GM12891 (cell line): Measurements from ENCODE around the gene CATSPERE.
"Not testable (repeated sequence)": the region's sequence is repeated elsewhere in the genome, so short reads cannot be mapped to it uniquely, and the experiment has no call there.

Experiments
- DNase-seq: peaks from one replicate; pipeline ENCODE4 v3.0.0; 2011; ENCODE audit warnings: low spot score; ENCODE audit not compliant: insufficient read length
- FAIRE-seq: peaks from 2 replicates; lab custom pipeline; 2011; peaks lifted over from hg19 to GRCh38; lab: Jason Lieb, UNC
- PAX5 ChIP-seq: IDR thresholded peaks from 2 replicates; pipeline ENCODE4 v1.6.1; 2011; ENCODE audit warnings: low read length, moderate library complexity, mild to moderate bottlenecking; ENCODE audit not compliant: insufficient read depth, severe bottlenecking
- POLR2A ChIP-seq: IDR thresholded peaks from 2 replicates; pipeline ENCODE4 v1.6.1; 2011; ENCODE audit warnings: low read depth, low read length, control low read depth
- POLR2AphosphoS5 ChIP-seq: IDR thresholded peaks from 2 replicates; pipeline ENCODE4 v1.6.1; 2011; ENCODE audit warnings: low read depth, low read length, control low read depth
- POU2F2 ChIP-seq: IDR thresholded peaks from 2 replicates; pipeline ENCODE4 v1.6.1; 2011; ENCODE audit warnings: low read depth, mild to moderate bottlenecking, control low read depth, low read length, moderate library complexity
- SPI1 ChIP-seq: IDR thresholded peaks from 2 replicates; pipeline ENCODE4 v1.6.1; 2011; ENCODE audit warnings: low read depth, low read length, control low read depth
- TAF1 ChIP-seq: IDR thresholded peaks from 2 replicates; pipeline ENCODE4 v1.6.1; 2011; ENCODE audit warnings: low read depth, low read length, control low read depth

CATSPERE gene

DNA sequence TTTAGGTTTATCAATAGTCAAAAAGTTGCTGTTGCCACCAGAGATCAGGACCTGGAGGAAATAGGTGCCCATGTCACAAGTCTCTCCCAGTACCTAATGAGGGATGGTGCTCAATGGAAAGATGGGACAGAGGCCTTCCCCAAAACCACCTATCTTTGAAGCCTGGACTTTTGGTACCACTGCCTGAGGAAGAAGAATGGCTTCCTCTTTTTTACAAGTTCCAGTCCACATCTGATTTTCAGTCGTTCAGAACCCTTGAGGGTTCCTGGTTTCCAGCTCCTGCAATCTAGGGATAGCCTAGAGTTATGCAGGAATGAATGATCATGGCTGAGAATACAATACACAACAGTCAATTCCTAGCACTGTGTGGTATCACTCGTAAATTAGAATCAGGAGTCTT, 5.7 kb downstream of the CATSPERE start:
- FAIRE-seq = no peak
- peak; percentile 16; the same call in 1 of the 2 replicates for TF ChIP-seq SPI1
- no peak for TF ChIP-seq TAF1

DNA sequence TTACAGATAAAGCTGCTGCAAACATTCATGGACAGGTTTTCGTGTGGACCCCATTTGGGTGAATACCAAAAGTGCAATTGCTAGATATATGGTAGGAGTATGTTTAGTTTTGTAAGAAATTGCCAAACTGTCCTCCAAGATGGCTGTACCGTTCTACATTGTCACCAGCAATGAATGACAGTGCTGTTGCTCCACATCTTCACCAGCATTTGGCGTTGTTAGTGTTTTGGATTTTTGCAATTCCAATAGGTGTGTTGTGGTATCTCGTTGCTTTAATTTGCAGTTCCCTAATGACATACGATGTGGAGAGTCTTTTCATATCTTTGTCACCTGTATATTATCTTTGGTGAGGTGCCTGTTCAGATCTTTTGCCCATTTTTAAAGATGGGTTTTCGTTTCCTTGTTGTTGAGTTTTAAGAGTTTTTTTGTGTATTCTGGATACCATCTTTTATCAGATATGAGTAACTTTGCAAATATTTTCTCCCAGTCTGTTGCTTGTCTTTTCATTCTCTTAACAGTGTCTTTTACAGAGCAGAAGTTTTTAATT, 12.1 kb downstream of the CATSPERE start:
- TF ChIP-seq SPI1 (no peak), TAF1 (no peak), POLR2A (no peak), POLR2AphosphoS5 (no peak), POU2F2 (no peak), PAX5 (no peak)

More for the DNA sequence above, 5.7 kb downstream of the CATSPERE start:
- DNase-seq = no peak

DNA sequence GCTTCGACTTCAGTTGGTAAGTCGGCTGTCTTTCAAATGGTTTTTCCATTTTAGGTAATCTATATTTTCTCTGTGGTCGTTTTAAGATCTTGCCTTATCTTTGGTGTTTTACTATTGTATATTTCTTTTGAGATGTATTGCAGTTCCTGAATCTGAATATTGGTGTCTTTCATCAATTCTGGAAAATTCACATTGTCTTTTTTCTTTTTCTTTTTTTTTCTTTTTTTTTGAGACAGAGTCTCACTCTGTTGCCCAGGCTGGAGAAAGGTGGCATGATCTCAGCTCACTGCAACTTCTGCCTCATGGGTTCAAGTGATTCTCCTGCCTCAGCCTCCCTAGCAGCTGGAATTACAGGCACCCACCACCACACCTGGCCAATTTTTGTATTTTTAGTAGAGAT, 23.9 kb downstream of the CATSPERE start:
- not testable (repeated sequence) for FAIRE-seq, DNase-seq

More for the DNA sequence above, 12.1 kb downstream of the CATSPERE start:
- FAIRE-seq = no peak
- DNase-seq = no peak

DNA sequence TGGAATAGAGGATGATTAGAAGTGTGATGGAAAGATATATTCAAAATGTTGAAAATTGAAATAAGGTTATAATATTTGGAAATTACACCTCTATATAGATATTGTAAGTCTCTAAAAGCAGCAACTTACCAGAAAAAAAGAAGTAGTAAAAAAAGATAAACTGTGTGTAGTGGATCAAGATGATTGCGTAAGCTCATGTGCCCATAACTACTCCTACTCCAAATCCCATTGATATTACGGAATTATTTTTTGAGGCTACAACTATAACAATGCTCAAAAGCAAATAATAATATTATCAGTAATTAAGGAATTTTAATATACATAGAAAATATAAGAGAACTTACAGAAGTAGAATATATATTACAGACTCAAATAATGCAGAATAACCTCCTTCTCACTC, 33.6 kb downstream of the CATSPERE start:
- DNase-seq (no peak), FAIRE-seq (no peak)
- no peak for TF ChIP-seq POLR2AphosphoS5
- no peak for TF ChIP-seq PAX5
- TF ChIP-seq TAF1 = no peak
- no peak for TF ChIP-seq POLR2A
- TF ChIP-seq SPI1 = no peak
- no peak for TF ChIP-seq POU2F2

DNA sequence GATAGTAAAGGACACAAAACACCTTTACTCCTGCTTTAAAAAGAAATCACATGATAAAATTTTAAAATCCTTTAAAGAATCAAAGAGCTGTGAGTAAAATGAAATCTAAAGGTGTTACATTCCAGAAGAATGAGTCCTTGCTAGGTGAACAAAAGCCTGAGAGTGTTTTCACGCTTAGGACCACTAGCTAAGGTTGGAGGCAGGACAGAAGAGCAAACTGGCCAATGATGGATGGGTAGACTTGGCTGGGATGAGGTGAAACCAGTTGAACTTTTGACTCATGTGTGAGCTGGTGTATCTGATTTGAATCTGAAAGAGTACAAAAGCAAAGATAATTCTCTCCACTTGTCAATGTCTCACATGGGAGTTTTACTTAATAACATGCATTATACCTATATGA, 35.1 kb downstream of the CATSPERE start:
- FAIRE-seq = no peak
- DNase-seq = no peak
- TF ChIP-seq POLR2AphosphoS5 (no peak), POLR2A (no peak), SPI1 (no peak), POU2F2 (no peak), PAX5 (no peak), TAF1 (no peak)

DNA sequence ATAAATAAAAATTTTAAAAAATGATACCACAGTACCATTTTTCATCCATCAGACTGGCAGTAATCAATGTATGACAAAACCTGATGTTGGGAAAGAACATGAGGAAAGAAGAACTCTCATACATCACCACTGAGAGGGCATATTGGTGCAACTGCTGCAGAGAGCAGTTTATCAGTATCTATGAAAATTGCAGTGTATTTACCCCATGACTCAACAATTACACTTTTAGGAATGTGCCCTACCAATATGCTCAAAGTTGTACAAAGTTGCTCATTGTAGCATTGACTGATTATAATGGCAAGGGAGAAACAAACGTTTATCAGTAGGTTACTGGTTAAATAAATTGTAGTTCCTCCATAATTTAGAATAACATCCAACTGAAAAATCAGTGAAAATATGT, 36.7 kb downstream of the CATSPERE start:
- FAIRE-seq (no peak), DNase-seq (no peak)
- TF ChIP-seq SPI1 = no peak
- no peak for TF ChIP-seq POLR2AphosphoS5
- TF ChIP-seq PAX5 = no peak
- no peak for TF ChIP-seq POLR2A
- no peak for TF ChIP-seq POU2F2
- TF ChIP-seq TAF1 = no peak

DNA sequence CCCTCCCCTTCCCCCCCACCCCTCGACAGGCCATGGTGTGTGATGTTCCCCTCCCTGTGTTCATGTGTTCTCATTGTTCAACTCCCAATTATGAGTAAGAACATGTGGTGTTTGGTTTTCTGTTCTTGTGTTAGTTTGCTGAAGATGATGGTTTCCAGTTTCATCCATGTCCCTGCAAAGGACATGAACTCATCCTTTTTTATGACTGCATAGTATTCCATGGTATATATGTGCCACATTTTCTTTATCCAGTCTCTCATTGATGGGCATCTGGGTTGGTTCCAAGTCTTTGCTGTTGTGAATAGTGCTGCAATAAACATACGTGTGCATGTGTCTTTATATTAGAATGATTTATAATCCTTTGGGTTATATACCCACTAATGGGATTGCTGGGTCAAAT, 38.4 kb downstream of the CATSPERE start:
- DNase-seq, FAIRE-seq: not testable (repeated sequence)

DNA sequence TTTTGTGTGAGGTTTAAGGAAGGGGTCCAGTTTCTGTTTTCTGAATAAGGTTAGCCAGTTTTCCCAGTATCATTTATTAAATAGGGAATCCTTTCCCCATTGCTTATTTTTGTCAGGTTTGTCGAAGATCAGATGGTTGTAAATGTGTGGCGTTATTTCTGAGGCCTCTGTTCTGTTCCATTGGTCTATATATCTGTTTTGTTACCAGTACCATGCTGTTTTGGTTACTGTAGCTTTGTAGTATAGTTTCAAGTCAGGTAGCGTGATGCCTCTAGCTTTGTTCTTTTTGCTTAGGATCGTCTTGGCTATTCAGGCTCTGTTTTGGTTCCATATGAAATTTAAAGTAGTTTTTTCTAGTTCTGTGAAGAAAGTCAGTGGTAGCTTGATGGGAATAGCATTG, 39.4 kb downstream of the CATSPERE start:
- not testable (repeated sequence) for FAIRE-seq, DNase-seq

DNA sequence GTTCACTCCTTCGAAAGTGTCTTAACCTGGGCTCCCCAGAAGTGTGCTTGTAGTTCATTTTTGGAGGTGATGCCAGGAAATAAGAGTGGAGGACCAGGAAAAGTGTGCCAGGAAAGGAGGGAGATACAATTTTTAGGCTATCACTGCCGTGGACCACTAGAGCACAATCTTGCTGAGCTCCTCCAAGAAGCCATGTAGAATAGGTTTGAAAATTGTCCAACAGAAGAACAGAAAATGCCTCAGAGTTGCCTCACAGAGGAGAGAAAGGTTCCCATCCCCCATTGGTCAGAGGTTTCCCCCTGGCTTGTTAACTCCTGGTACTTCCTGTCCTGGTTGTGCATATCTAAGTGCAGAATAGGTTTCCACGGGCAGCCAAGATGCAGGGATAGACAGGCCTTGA, 41.6 kb downstream of the CATSPERE start:
- DNase-seq (no peak), FAIRE-seq (no peak)
- TF ChIP-seq POU2F2 (no peak), POLR2AphosphoS5 (no peak), PAX5 (no peak), TAF1 (no peak), SPI1 (no peak), POLR2A (no peak)

DNA sequence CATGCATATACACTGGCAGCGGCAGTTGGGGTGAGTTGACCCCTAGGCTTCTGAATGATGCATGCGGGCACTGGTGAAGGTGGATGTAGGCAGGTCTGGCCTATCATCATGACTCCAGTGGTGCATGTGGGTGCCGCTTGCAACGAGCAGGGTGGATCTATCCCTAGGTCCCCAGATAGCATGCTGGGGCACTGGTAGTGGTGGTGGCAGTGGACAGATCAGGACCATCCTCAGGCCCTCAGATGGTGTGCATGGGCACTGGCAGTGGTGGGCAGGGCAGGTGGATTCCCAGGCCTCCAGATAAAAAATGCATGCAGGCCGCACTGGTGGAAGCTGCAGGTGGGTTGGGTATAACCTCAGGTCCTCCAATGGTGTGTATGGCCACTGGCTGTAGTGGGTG, 52.4 kb downstream of the CATSPERE start:
- FAIRE-seq (no peak), DNase-seq (no peak)
- TF ChIP-seq PAX5 (no peak), POLR2AphosphoS5 (no peak), TAF1 (no peak), POLR2A (no peak), POU2F2 (no peak), SPI1 (no peak)

DNA sequence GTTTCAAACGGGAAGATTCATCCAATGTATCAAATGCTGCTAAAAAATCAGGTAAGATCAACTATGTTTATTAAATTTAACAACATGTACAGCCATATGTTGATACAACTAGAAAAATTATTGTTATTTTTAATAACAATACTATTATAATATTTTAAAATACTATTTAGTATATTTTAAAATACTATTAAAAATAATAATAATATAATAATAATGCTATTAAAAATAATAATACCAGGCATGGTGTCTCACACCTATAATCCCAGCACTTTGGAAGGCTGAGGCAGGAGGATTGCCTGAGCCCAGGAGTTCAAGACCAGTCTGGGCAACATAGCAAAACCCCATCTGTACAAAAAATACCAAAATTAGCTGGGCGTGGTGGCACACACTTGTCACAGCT, 54.6 kb downstream of the CATSPERE start:
- FAIRE-seq (no peak), DNase-seq (no peak)
- TF ChIP-seq POU2F2 = no peak
- TF ChIP-seq POLR2AphosphoS5 = no peak
- no peak for TF ChIP-seq TAF1
- TF ChIP-seq SPI1 = no peak
- TF ChIP-seq POLR2A = no peak
- TF ChIP-seq PAX5 = no peak
